Activated CD4-positive, alpha-beta T cell treated with anti-CD3 and anti-CD28 coated beads, Interleukin-2, amount 50 U/mL, for 48 hours (primary cell): Measurements from ENCODE around the gene PAK5.

Experiments used
- DNase-seq, 2 experiments: peaks; one replicate each; pipeline ENCODE4 v3.0.0-alpha.2; 2020

PAK5 gene

GRCh38 chr20:9838378-9839295, at the start of gene PAK5:
PAK5 (minus strand) TSS chr20:9839076; CDS start chr20:9644328, 194,748 bp downstream.
- DNase-seq, result no peak

GRCh38 chr20:9887706-9888105, 48.8 kb upstream of the PAK5 start:
- DNase-seq, result no peak

GRCh38 chr20:9886227-9886626, 47.4 kb upstream of the PAK5 start:
- no peak for DNase-seq

- no peak for DNase-seq
Observed at GRCh38 chr20:9884666-9885065, 45.8 kb upstream of the PAK5 start.

- DNase-seq, result no peak
Observed at GRCh38 chr20:9884061-9884460, 45.2 kb upstream of the PAK5 start.

DNA sequence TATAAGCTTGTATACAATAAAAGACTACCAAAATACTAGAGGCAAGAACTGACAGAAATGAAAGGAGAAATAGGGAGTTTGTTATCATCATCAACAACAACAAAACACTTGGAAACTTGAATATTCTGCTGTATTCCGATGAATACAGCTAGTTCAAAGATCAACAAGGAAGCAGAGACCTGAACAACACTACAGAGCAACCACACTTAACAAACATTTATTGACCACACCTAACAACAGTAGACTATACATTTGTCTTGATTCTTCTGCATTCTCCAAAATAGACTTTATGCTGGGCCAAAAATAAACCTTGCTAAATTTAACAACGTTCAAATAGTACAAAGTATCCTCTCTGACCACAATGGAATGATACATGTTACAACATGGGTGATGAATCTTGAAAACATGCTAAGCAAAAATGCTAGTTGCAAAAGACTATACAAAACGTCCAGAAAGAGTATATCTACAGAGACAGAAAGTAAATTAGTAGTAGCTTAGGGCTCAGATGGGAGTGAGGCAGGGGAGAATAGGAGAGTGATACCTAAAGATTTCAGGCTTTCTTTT, 39.1 kb upstream of the PAK5 start:
- no peak for DNase-seq

DNA sequence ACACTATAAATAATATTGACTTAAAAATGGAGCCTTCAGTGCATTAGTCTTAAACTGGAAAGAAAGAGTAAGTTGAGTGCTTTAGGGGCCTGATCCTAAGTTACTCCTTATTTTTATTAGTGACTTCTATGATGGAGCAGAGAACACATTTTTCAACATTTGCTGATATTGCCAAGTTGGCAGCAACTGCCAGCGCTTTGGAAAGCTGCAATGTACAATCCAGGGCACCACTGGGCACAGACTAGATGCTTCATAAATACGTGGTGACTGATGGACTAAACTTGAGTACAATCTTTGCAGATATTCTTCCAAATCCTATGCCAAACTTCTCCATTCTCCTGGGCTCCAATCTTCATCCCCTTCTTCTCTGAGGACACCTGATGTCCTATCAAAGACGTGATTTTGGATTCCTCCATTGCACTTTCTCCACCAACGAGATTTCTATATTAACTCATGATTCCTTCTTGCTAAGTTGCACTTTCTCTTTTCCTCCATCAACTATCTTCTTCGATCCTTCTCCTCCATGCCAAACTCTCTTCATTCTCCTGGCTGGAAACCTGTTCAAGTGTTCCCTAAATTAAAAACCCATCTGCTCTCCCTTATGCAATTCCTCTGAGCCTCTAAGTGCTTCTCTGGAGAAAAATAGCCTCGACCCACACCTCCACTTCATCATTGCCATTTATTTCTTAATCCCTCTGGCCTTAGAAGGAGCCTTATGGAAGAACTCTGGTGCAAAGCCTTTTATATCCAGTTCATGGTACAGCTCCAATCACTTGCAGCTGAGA, 28.5 kb upstream of the PAK5 start:
- DNase-seq, result no peak

GRCh38 chr20:9852566-9852965, 13.7 kb upstream of the PAK5 start:
- DNase-seq, result no peak

- no peak for DNase-seq
Observed at GRCh38 chr20:9839626-9840025, 750 bp upstream of the PAK5 start.

GRCh38 chr20:9838035-9838377, 870 bp downstream of the PAK5 start:
- no peak for DNase-seq

GRCh38 chr20:9837634-9838033, 1.2 kb downstream of the PAK5 start:
- no peak for DNase-seq

DNA sequence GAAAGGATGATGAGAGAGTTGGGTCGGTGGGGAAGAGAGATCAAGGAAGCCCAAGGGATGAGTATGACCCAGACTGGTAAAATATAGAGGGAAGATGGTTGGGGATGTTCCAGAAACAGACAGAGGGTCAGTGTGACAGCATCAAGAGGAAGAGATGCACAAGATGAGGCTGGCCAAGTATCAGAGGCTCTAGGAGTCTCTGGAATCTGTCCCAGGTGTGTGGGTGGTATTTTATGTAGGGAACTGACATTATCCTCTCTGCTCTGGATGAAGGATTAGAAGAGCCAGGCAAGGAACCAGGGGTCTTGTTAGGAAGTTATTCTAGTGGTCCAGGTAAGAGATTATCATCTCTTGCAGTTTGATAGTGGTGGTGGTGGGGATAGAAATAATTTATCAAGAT, 3.6 kb downstream of the PAK5 start:
- no peak for DNase-seq

GRCh38 chr20:9831032-9831431, 7.8 kb downstream of the PAK5 start:
- no peak for DNase-seq

GRCh38 chr20:9829835-9830234, 9.0 kb downstream of the PAK5 start:
- DNase-seq, result no peak

GRCh38 chr20:9817654-9818053, 21.2 kb downstream of the PAK5 start:
- DNase-seq, result no peak

DNA sequence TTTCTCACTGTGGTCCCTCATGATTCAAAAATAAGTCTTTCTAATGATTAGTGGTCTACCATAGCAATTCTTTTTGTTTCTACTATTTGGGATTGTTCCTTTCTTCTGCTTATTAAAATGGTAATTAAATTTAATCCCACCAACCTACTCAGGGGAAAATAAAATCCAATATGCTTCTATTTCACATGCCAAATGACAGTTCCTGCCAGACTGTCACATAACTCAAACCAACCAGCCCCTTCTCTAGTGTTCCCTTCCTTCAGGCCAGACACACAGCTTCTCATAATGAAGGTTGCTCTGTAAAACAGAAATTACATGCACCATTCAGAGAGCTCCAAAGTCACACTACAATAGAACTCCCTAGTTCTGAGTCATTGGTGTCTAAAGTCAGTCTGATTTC, 23.2 kb downstream of the PAK5 start:
- DNase-seq, result no peak

GRCh38 chr20:9810738-9811137, 28.1 kb downstream of the PAK5 start:
- no peak for DNase-seq

DNA sequence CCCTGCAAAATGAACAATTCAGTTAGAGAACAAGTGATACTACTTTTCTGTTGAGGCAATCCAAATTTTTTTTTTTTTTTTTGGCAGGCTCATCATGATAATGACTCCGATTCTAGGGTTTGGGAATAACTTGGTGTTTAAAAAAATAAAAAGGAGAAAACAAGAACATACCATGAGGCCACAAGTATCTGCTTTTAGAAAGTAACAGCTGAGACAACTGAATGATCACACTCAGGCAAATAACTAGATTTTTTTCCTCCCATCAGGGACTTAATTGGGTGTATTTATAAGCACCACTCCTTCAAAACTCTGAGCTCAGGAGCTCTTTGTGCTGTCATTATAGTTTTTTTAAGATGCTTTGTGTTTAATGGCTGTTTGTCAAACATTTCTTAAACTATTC, 29.6 kb downstream of the PAK5 start:
- DNase-seq, result no peak

GRCh38 chr20:9808166-9808565, 30.7 kb downstream of the PAK5 start:
- no peak for DNase-seq

DNA sequence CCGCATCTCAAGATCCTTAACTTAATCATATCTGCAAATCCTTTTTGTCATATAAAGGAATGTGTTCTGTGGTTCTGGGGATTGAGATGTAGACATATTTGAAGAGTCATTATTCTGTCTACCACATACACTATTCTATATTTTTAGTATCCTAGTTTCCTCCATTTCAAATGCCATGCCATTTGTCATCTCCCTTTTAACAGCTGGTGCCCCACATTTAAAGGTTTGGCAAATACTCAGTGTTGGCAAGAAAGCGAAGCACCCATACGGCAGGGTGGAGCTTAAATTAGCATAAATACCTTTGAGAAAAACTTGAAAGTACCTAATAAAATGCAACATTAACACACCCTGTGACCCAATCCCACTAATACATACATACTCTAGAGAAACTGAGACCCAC, 31.7 kb downstream of the PAK5 start:
- DNase-seq, result no peak

DNA sequence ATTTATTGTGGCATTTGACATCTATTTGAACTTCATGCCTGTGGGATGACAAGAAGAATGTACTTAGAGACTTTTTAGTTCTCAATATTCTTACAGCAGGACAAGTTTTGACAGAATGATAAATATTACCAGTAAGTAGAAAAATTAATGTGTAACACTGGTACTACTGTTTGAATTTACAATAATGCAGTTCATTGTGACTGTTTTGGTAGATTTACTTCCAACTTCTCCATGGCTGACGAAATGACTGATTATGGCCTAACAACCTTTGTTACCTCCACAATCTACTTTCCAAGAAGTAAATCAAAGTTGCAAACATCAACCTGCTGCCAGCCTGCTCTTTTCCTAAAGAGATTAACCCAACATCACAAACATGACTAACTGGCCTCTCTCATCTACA, 38.5 kb downstream of the PAK5 start:
- no peak for DNase-seq

GRCh38 chr20:9794831-9795230, 44.0 kb downstream of the PAK5 start:
- no peak for DNase-seq

DNA sequence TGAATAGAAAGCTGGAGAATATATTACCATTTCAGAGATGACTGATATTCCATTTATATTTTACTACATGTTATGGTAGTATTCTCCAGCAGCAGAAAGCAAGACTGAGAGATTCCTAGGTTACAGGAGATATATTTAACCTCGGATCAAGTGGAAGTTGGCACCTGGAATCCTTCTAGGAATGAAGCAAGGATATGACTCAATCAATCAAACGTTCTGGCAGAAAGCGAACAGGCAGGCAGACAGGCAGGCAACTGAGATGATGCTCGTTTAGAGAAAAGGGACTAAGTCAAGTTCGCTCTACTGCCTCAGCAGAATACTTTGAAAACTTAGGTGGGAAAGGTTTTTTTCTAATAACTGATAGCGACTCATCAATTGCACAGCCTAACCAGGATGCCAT, 46.2 kb downstream of the PAK5 start:
- no peak for DNase-seq

- DNase-seq, result no peak
Observed at GRCh38 chr20:9789131-9789530, 49.7 kb downstream of the PAK5 start.
